Choroid plexus epithelial cell (primary cell): ENCODE results near the gene TRAF6.
"Not testable (repeated sequence)": the region's sequence is repeated elsewhere in the genome, so short reads cannot be mapped to it uniquely, and the experiment has no call there.

Experiments used
- DNase-seq: peaks from one replicate; pipeline ENCODE4 v3.0.0-alpha.2; 2010; ENCODE audit warnings: low read depth
- H3K4me3 ChIP-seq: 2 replicates; pipeline ENCODE4 v1.5.1; 2011; ENCODE audit warnings: low read depth, mild to moderate bottlenecking, control low read depth, low read length, moderate library complexity
- TF ChIP-seq, protein P1 (sequence below): conservative IDR thresholded peaks from 2 replicates; pipeline ENCODE4 v1.5.1; 2011; ENCODE audit warnings: low read depth, mild to moderate bottlenecking, control low read depth, inconsistent platforms, low read length, moderate library complexity

TRAF6 gene

DNA sequence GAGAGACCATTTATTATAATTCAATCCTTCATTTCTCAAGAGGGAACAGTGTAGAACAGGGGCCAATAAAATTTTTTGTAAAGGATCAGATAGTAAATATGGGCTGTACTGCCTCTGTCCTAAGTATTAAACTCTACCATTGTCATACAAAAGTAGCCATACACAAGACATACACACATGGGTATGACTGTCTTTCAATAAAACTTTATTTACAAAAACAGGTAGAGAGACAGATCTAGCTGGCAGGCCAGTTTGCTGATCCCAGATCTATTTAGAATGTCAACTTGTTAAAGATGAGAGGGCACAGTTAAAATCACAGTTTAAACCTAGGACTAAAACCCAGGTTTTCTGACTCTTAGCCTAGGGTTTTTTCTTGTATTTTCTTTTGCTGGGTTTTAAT lies 16.7 kb downstream of the TRAF6 start:
- no peak for DNase-seq
- H3K4me3 ChIP-seq: no peak overlapping the region
- TF ChIP-seq, protein P1, sequence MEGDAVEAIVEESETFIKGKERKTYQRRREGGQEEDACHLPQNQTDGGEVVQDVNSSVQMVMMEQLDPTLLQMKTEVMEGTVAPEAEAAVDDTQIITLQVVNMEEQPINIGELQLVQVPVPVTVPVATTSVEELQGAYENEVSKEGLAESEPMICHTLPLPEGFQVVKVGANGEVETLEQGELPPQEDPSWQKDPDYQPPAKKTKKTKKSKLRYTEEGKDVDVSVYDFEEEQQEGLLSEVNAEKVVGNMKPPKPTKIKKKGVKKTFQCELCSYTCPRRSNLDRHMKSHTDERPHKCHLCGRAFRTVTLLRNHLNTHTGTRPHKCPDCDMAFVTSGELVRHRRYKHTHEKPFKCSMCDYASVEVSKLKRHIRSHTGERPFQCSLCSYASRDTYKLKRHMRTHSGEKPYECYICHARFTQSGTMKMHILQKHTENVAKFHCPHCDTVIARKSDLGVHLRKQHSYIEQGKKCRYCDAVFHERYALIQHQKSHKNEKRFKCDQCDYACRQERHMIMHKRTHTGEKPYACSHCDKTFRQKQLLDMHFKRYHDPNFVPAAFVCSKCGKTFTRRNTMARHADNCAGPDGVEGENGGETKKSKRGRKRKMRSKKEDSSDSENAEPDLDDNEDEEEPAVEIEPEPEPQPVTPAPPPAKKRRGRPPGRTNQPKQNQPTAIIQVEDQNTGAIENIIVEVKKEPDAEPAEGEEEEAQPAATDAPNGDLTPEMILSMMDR: no peak

GRCh38 chr11:36492724-36493304 lies 17.3 kb downstream of the TRAF6 start:
- no peak overlapping the region for H3K4me3 ChIP-seq
- peak; percentile 80 for DNase-seq
- TF ChIP-seq, protein P1: peak; percentile 75

GRCh38 chr11:36490026-36490806 lies 19.9 kb downstream of the TRAF6 start:
- H3K4me3 ChIP-seq: no peak overlapping the region
- TF ChIP-seq, protein P1: no peak
- no peak for DNase-seq

DNA sequence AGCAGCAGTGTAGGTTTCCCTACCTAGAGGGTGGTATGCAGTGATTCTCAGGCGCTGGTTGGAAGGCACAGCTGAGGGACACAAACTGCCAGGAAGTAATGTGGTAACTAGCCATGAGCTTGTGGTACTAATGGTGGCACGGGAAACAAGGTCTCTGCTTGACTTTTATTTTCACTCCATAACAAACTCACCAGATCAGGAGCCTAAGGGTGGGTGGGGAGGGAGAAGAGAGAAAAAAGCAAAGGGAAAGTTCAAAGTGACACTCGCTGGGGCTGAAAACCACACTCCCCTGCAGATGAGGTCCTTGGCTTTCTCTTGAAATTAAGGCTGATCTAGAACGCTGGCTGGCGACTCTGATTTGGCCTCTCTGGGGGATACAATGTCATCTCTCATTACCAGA lies 22.0 kb downstream of the TRAF6 start:
- DNase-seq: no peak
- H3K4me3 ChIP-seq: no peak overlapping the region
- TF ChIP-seq, protein P1: no peak

- H3K4me3 ChIP-seq: no peak overlapping the region
- DNase-seq: no peak
- TF ChIP-seq, protein P1: no peak
These were observed 22.5 kb downstream of the TRAF6 start for GRCh38 chr11:36487619-36488018.

GRCh38 chr11:36485298-36486002 lies 24.6 kb downstream of the TRAF6 start:
- TF ChIP-seq, protein P1: no peak
- no peak for DNase-seq
- H3K4me3 ChIP-seq: no peak overlapping the region

DNA sequence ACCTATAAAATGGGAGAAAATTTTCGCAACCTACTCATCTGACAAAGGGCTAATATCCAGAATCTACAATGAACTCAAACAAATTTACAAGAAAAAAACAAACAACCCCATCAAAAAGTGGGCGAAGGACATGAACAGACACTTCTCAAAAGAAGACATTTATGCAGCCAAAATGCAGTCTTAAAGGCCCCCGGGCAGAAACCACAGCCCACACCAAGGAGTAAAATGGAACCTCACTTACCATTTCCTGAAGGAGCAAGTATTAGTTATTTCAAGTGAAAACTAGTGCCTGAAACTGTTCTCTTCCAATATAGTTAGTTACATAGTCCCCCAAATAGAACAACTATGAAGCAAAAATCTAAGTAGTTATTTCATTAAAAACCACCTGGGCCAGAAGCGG lies 27.0 kb downstream of the TRAF6 start:
- DNase-seq: not testable (repeated sequence)

More for the DNA sequence above, 27.0 kb downstream of the TRAF6 start:
- not testable (repeated sequence) for H3K4me3 ChIP-seq
